ENCODE results near the gene COG5.

The COG5 gene

GRCh38 chr7:107267138-107267537 is 296.6 kb downstream of the COG5 start:
- H3K79me2 ChIP-seq (ENCODE audit: insufficient read depth, low read length): no peaks in the 10 kb centered on the region
- no peaks in the 10 kb centered on the region for H3F3A ChIP-seq (ENCODE audit: low read depth)
- H3K4me1 ChIP-seq (ENCODE audit: insufficient read depth, low read length, poor library complexity, severe bottlenecking): no peaks in the 10 kb centered on the region
- H4K20me1 ChIP-seq (ENCODE audit: insufficient read depth, low read length, poor library complexity, severe bottlenecking): no peaks in the 10 kb centered on the region
- H3K27me3 ChIP-seq (ENCODE audit: insufficient read depth, low read length, poor library complexity, severe bottlenecking): no peaks in the 10 kb centered on the region
- H2AFZ ChIP-seq (ENCODE audit: low read length): no peak overlapping the region
- H3K9me2 ChIP-seq (replicated peaks; ENCODE audit: low read depth, low read length): no peaks in the 10 kb centered on the region
- TF ChIP-seq EZH2phosphoT487 (IDR thresholded peaks at IDR 0.05; ENCODE audit: borderline replicate concordance): no peak
- TF ChIP-seq, protein P1, sequence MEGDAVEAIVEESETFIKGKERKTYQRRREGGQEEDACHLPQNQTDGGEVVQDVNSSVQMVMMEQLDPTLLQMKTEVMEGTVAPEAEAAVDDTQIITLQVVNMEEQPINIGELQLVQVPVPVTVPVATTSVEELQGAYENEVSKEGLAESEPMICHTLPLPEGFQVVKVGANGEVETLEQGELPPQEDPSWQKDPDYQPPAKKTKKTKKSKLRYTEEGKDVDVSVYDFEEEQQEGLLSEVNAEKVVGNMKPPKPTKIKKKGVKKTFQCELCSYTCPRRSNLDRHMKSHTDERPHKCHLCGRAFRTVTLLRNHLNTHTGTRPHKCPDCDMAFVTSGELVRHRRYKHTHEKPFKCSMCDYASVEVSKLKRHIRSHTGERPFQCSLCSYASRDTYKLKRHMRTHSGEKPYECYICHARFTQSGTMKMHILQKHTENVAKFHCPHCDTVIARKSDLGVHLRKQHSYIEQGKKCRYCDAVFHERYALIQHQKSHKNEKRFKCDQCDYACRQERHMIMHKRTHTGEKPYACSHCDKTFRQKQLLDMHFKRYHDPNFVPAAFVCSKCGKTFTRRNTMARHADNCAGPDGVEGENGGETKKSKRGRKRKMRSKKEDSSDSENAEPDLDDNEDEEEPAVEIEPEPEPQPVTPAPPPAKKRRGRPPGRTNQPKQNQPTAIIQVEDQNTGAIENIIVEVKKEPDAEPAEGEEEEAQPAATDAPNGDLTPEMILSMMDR (conservative IDR thresholded peaks at IDR 0.05; ENCODE audit: low read length): no peak
- no peak overlapping the region for H3K4me2 ChIP-seq (ENCODE audit: low read depth, low read length, poor library complexity, severe bottlenecking)
- no peaks in the 10 kb centered on the region for H3K9me3 ChIP-seq (ENCODE audit: insufficient read depth, low read depth, low read length)
- no peaks in the 10 kb centered on the region for H3K36me3 ChIP-seq (ENCODE audit: insufficient read depth, low read length)
- no peak overlapping the region for H3K9ac ChIP-seq (ENCODE audit: low read depth, low read length, poor library complexity, severe bottlenecking)
- no peak overlapping the region for H3K4me3 ChIP-seq (ENCODE audit: low read length, poor library complexity, severe bottlenecking)

GRCh38 chr7:107264723-107265122 is 299.0 kb downstream of the COG5 start:
- Histone ChIP-seq H3K4me3 (ENCODE audit: low read length, poor library complexity, severe bottlenecking) (no peak overlapping the region), H3K4me2 (ENCODE audit: low read depth, low read length, poor library complexity, severe bottlenecking) (no peak overlapping the region), H4K20me1 (ENCODE audit: insufficient read depth, low read length, poor library complexity, severe bottlenecking) (no peaks in the 10 kb centered on the region), H3K79me2 (ENCODE audit: insufficient read depth, low read length) (no peaks in the 10 kb centered on the region), H3K9ac (ENCODE audit: low read depth, low read length, poor library complexity, severe bottlenecking) (no peak overlapping the region), H3K9me2 (replicated peaks; ENCODE audit: low read depth, low read length) (no peaks in the 10 kb centered on the region), H3F3A (ENCODE audit: low read depth) (no peaks in the 10 kb centered on the region), H3K9me3 (ENCODE audit: insufficient read depth, low read depth, low read length) (no peaks in the 10 kb centered on the region), H2AFZ (ENCODE audit: low read length) (no peak overlapping the region), H3K36me3 (ENCODE audit: insufficient read depth, low read length) (no peaks in the 10 kb centered on the region), H3K4me1 (ENCODE audit: insufficient read depth, low read length, poor library complexity, severe bottlenecking) (no peaks in the 10 kb centered on the region), H3K27me3 (ENCODE audit: insufficient read depth, low read length, poor library complexity, severe bottlenecking) (no peaks in the 10 kb centered on the region)
- no peak for TF ChIP-seq EZH2phosphoT487 (IDR thresholded peaks at IDR 0.05; ENCODE audit: borderline replicate concordance)
- TF ChIP-seq, protein P1 (conservative IDR thresholded peaks at IDR 0.05; ENCODE audit: low read length): no peak

DNA sequence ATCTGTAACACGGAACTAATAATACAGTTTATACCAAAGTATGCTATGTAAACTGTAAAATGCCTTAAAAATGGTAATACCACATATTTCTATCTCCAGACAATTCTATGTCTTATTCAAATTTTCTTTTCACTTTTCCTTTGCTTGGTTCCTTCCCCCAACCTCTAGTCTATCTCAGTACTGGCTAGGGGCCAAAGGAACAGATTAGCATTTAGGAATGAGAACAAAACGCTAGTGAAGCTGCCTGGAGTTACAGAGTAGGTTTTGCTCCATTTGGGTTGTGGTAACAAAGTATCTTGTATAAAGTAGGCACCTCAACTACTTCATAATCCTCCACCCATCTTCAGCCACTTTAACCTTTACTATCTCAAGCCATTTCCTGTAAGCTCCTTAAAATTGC is 300.9 kb downstream of the COG5 start:
- H3K4me3 ChIP-seq (ENCODE audit: low read length, poor library complexity, severe bottlenecking): no peak overlapping the region
- H3K36me3 ChIP-seq (ENCODE audit: insufficient read depth, low read length): no peaks in the 10 kb centered on the region
- no peak for TF ChIP-seq EZH2phosphoT487 (IDR thresholded peaks at IDR 0.05; ENCODE audit: borderline replicate concordance)
- TF ChIP-seq, protein P1 (conservative IDR thresholded peaks at IDR 0.05; ENCODE audit: low read length): no peak
- no peak overlapping the region for H2AFZ ChIP-seq (ENCODE audit: low read length)
- no peaks in the 10 kb centered on the region for H3K9me3 ChIP-seq (ENCODE audit: insufficient read depth, low read depth, low read length)
- no peak overlapping the region for H3K9ac ChIP-seq (ENCODE audit: low read depth, low read length, poor library complexity, severe bottlenecking)
- H3K79me2 ChIP-seq (ENCODE audit: insufficient read depth, low read length): no peaks in the 10 kb centered on the region
- no peaks in the 10 kb centered on the region for H3K27me3 ChIP-seq (ENCODE audit: insufficient read depth, low read length, poor library complexity, severe bottlenecking)
- no peak overlapping the region for H3K4me2 ChIP-seq (ENCODE audit: low read depth, low read length, poor library complexity, severe bottlenecking)
- H3F3A ChIP-seq (ENCODE audit: low read depth): no peaks in the 10 kb centered on the region
- H4K20me1 ChIP-seq (ENCODE audit: insufficient read depth, low read length, poor library complexity, severe bottlenecking): no peaks in the 10 kb centered on the region
- no peaks in the 10 kb centered on the region for H3K4me1 ChIP-seq (ENCODE audit: insufficient read depth, low read length, poor library complexity, severe bottlenecking)
- H3K9me2 ChIP-seq (replicated peaks; ENCODE audit: low read depth, low read length): no peaks in the 10 kb centered on the region

Data from Loucy (cell line).